GM21529 (cell line): ENCODE measurements around the gene KCTD11.
"Not testable (repeated sequence)": the region's sequence is repeated elsewhere in the genome, so short reads cannot be mapped to it uniquely, and the experiment has no call there.

ENCODE experiments used
- ATAC-seq: cut with Tn5 transposase; IDR thresholded peaks from one replicate; pipeline ENCODE4 v1.9.1; 2021; ENCODE audit not compliant: unreplicated experiment

The KCTD11 gene

GRCh38 chr17:7343250-7343649 lies 8.7 kb upstream of the KCTD11 start:
- no peak for ATAC-seq

GRCh38 chr17:7346761-7347614 lies 5.0 kb upstream of the KCTD11 start:
- no peak for ATAC-seq

DNA sequence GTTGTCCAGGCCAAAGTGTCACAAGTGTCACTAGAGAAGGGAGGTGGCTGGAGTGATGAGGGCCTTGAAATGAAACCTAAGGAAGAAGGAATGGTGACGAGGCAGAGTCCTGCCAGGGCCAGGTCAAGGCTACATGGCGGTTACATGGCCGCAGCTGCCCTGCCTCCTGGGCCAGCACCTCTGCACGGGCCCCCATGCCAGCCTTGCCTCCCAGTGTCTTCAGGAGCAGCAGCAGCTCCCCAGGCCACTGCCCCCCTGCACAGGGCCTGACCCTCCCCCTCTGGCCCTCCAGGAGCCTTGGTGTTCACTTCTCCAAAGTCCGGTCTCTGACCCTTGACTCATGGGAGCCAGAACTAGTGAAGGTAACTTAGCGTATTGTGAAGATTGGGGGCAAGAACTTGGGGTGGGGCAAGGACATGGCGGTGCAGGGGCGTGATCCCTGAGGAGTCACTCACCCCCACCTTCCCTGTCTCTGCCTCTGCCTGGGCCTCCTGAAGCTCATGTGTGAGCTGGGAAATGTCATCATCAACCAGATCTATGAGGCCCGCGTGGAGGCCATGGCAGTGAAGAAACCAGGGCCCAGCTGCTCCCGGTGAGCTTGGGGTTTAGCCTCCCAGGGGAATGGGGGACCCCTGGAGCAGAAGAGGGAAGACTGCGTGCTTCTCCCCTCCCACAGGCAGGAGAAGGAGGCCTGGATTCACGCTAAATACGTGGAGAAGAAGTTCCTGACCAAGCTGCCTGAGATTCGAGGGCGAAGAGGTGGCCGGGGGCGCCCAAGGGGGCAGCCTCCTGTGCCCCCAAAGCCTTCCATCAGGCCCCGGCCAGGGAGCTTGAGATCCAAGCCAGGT lies 4.1 kb upstream of the KCTD11 start:
- ATAC-seq = no peak

DNA sequence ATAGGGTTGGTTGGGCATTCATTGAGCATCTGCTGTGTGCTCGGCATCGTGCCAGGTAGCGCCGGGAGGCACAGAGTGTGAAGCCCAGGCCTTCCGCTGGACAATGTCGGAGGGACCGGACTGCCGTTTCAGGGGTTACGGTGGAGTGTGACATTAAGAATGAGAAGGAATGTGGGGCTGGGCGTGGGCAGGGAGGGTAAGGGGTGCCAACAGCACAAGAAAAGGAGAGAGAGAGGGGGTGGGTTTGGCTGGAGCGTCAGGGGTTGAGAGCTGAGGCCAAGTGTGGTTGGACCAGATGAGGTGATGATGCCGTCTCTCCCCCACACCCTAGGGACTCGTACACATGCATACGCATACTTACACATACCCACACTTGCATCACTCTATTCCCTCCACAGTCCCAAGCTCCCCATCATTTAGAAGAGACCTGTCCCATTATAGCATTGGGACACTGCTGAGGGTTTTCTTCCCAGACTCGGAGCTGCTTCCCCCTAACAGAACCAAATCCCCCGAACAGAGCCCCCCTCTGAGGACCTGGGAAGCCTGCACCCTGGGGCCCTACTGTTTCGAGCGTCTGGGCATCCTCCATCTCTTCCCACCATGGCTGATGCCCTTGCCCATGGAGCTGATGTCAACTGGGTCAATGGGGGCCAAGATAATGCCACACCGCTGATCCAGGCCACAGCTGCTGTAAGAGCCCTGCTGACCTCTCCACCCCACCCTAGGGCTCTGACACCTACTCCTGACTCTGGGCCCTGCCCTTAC lies 3.3 kb upstream of the KCTD11 start:
- no peak for ATAC-seq

DNA sequence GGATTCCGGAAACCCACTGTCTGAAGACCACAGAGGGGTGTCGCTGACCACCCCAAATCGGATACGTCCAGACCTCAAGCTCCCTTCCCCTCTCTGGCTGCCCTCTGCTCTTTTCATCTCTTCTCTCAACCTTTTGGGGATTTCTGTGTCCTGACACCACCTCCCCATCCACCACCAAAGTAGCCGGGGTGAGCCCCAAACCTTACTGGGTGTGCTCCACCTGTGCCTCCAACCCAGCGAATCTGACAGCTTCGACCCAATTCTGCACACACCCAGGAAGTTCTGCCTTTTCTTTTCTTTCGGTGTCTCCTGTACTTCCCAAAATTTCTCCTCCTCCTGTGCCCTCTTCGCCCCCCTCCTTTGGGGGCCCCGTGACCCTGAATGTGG lies 534 bp downstream of the KCTD11 start:
- ATAC-seq = no peak

DNA sequence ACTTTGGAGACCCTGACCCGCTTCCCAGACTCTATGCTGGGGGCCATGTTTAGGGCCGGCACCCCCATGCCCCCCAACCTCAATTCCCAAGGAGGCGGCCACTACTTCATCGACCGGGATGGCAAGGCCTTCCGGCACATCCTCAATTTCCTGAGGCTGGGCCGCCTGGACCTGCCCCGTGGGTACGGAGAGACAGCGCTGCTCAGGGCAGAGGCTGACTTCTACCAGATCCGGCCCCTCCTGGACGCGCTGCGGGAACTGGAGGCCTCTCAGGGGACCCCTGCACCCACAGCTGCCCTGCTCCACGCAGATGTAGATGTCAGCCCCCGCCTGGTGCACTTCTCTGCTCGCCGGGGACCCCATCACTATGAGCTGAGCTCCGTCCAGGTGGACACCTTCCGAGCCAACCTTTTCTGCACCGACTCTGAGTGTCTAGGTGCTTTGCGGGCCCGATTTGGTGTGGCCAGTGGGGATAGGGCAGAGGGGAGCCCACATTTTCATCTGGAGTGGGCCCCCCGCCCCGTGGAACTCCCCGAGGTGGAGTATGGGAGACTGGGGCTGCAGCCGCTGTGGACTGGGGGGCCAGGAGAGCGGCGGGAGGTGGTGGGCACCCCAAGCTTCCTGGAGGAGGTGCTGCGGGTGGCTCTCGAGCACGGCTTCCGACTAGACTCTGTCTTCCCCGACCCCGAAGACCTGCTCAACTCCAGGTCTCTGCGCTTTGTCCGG lies 1.1 kb downstream of the KCTD11 start:
- no peak for ATAC-seq

- ATAC-seq = no peak
These were observed 2.4 kb downstream of the KCTD11 start for GRCh38 chr17:7354262-7354843.

DNA sequence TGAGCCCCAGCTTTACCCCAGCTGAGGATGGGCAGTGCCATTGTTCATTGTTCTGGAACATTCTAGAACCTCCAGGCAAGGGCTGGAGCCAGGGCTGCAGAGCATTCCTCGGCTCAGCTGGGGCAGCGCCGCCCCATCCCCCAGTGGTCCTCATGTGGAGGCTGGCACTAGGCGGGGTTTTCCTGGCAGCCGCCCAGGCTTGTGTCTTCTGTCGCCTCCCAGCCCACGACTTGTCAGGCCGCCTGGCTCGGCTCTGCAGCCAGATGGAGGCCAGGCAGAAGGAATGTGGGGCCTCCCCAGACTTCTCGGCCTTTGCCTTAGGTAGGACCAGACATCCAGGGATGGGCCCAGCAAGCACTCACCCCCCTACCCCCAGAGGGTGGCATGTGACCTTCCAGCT lies 3.1 kb downstream of the KCTD11 start, which contains the start of gene TMEM95:
TMEM95 (plus strand) TSS at position 104 of the 400 bp plus-strand sequence; CDS start at position 153, 49 bp downstream.
- ATAC-seq = no peak

GRCh38 chr17:7355573-7355972 lies 3.6 kb downstream of the KCTD11 start:
- ATAC-seq = no peak

DNA sequence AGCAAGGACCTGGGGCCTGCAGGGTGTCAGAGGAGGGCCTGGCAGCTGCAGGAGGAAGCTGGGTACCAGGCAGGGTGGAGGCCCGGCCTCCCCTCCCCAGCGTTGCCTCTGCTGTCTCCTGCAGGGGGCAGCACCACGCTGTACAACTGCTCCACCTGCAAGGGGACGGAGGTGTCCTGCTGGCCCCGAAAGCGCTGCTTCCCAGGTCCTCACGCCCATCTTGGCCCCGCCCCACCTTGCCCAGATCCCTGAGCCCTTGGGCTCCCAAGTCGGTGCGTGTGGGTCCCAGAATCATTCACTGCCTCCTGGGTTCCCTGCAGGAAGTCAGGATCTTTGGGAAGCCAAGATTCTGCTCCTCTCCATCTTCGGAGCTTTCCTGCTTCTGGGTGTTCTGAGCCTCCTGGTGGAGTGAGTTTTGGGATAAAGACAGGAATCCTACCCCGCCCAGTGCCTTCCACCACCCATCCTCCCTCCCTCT lies 4.1 kb downstream of the KCTD11 start:
- no peak for ATAC-seq

GRCh38 chr17:7356756-7357155 lies 4.8 kb downstream of the KCTD11 start:
- ATAC-seq = no peak

DNA sequence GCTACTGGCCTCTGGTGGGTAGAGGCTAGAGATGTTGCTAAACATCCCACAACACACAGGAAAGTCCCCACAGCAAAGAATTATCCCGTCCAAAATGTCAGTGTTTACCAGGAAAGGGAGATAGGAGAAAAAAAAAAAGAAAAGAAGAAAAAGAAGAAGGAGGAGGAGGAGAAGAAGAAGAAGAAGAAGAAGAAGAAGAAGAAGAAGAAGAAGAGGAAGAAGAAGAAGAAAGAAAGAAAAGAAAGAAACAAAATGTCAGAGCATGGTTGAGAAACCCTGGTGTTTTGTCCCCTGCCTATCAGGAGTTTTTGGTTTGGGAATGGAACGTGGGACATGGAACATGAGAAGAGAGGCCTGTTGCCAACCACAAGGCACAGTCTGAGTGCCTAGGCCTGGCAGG lies 5.4 kb downstream of the KCTD11 start:
- no peak for ATAC-seq

DNA sequence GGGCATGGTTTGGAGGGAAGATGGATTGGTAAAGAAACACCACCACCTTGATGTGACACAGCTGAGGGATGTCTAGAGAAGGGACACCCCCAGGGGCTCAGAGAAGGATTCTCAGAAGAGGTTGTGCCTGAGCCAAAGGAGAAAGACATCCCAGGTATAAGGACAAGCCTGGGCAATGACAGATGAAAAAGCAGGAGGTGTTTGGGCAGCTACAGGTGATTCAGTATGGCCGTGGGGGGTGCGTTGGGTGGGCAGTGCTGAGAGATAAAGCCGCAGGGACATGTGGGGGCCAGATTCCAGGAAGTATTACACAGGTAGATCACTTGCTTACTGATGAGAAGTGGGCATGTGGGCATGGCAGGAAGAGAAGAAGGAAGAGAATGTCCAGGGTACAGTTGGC lies 9.9 kb downstream of the KCTD11 start:
- no peak for ATAC-seq

- no peak for ATAC-seq
These were observed 11.3 kb downstream of the KCTD11 start for GRCh38 chr17:7363311-7363710.

- ATAC-seq = not testable (repeated sequence)
These were observed 14.0 kb downstream of the KCTD11 start for GRCh38 chr17:7365963-7366362.

GRCh38 chr17:7367083-7367482 lies 15.1 kb downstream of the KCTD11 start:
- ATAC-seq = no peak

GRCh38 chr17:7367918-7368598 lies 16.1 kb downstream of the KCTD11 start:
- no peak for ATAC-seq

- not testable (repeated sequence) for ATAC-seq
These were observed 16.6 kb downstream of the KCTD11 start for GRCh38 chr17:7368599-7368994.

GRCh38 chr17:7369825-7370224 lies 17.9 kb downstream of the KCTD11 start:
- no peak for ATAC-seq
